ENCODE results near the gene ATXN7L1.
"Not testable (repeated sequence)": the region's sequence is repeated elsewhere in the genome, so short reads cannot be mapped to it uniquely, and the experiment has no call there.

The ATXN7L1 gene

DNA sequence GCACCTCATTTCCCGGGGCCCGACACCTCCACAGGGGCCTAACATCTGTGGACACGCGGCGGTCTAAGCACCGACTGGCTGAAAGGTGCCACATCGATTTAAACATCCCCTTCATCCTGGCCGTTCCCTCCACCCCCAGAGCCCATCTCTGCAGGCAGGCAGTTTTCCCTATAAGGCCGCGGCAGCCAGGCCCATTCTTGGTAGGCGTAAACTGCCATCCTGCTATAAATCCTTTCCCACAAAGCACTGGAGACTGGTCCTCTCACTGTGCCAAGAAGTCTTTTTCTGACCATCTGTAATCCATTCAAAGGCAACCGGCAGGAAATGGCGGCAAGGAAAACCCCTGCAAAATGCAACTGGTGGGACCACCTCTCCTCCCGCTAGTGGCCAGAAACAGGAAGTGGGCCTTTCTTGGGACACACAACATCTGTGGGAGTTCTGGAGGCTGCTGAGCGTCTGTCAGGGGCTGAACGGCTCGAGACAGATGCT is 22.4 kb downstream of the ATXN7L1 start:
- H3K36me3 ChIP-seq (ENCODE audit: control insufficient read depth, low read depth, low read length), result no peaks in the 10 kb centered on the region
- no peak overlapping the region for H3K27ac ChIP-seq (ENCODE audit: low read length)
- no peaks in the 10 kb centered on the region for H3K27me3 ChIP-seq (ENCODE audit: control insufficient read depth, insufficient read depth, low read length)
- H3K4me1 ChIP-seq (ENCODE audit: control insufficient read depth, low read depth, low read length), result peaks cover 22% of the 10 kb centered on the region
- no peaks in the 10 kb centered on the region for H3K9me3 ChIP-seq (ENCODE audit: control insufficient read depth, low read depth, low read length)
- H3K4me3 ChIP-seq (ENCODE audit: low read length), result no peak overlapping the region
- H3K9ac ChIP-seq (ENCODE audit: low read length), result no peak overlapping the region

DNA sequence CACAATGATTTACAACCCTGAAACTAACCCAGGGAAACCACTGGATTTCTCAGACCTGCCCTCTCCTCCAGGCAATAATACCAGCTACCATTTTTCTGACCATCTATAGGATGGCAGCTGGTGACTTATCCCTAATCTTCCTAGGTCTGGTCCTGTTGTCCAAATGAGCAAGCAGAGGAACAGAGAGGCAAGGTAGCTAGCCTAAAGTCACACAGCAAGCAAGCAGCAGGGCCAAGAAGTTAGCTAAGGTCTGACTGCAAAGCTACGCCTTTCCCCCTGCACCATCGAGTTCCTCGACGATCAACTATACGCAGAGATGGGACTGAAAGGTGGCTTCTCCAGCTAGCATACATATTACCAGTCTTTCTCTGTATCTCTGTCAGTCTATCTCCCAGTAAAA is 25.3 kb downstream of the ATXN7L1 start:
- Histone ChIP-seq H3K4me1 (ENCODE audit: control insufficient read depth, low read depth, low read length) (peaks cover 26% of the 10 kb centered on the region), H3K36me3 (ENCODE audit: control insufficient read depth, low read depth, low read length) (no peaks in the 10 kb centered on the region), H3K4me3 (ENCODE audit: low read length) (no peak overlapping the region), H3K9me3 (ENCODE audit: control insufficient read depth, low read depth, low read length) (no peaks in the 10 kb centered on the region), H3K27ac (ENCODE audit: low read length) (no peak overlapping the region), H3K9ac (ENCODE audit: low read length) (no peak overlapping the region), H3K27me3 (ENCODE audit: control insufficient read depth, insufficient read depth, low read length) (no peaks in the 10 kb centered on the region)

DNA sequence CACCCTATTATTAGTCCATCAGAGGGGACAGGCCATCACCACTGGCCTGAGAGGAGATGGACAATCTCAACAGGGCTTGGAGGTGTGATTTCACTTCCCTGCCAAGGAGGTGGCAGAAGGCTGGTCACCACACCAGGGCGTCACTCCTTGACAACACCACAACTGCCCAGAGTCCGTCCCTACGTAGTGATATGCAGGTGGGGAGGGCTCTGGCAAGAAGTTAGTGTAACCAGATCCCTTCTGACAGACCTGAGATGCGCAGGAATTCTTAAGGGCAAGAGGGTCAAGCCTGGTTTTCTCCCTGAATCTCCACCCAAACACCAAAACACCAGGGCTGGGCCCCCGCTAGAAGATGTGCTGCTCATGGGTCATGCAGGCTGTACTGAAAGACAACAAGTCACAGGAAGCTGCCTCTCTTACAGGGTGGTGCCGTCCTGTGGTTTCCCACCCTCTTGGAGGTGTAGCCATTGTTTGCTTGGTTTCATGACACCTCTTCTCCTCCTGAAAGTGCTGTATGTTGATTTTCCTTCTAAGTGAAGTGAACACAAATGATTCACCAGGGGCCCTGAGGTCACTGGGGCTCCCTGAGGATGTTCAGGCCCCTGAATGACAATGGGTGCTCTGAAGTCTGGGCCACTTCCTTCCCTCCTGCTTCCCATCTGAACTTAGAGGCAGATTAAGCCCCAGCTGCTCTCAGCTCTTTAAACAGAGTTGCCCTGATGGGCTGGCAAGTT is 27.1 kb downstream of the ATXN7L1 start:
- Histone ChIP-seq H3K9me3 (ENCODE audit: control insufficient read depth, low read depth, low read length) (no peaks in the 10 kb centered on the region), H3K27me3 (ENCODE audit: control insufficient read depth, insufficient read depth, low read length) (no peaks in the 10 kb centered on the region), H3K4me1 (ENCODE audit: control insufficient read depth, low read depth, low read length) (peaks cover 26% of the 10 kb centered on the region), H3K27ac (ENCODE audit: low read length) (no peak overlapping the region), H3K9ac (ENCODE audit: low read length) (no peak overlapping the region), H3K4me3 (ENCODE audit: low read length) (peak overlapping the region; percentile 6), H3K36me3 (ENCODE audit: control insufficient read depth, low read depth, low read length) (no peaks in the 10 kb centered on the region)

DNA sequence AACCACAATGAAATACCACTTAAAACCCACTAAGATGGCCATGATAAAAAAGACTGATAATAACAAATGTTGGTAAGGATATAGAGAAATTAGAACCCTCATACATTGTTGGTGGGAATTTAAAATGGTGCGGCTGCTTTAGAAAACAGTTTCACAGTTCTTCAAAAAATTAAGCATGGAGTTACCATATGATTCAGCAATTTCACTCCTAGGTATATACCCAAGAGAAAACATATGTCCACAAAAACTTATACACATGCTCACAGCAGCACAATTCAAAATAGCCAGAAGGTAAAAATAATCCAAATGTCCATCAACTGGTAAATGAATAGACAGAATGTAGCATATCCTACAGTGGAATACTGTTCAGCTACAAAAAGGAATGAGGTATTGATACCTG is 30.0 kb downstream of the ATXN7L1 start:
- no peaks in the 10 kb centered on the region for H3K27me3 ChIP-seq (ENCODE audit: control insufficient read depth, insufficient read depth, low read length)
- no peaks in the 10 kb centered on the region for H3K36me3 ChIP-seq (ENCODE audit: control insufficient read depth, low read depth, low read length)
- H3K27ac ChIP-seq (ENCODE audit: low read length), result no peak overlapping the region

DNA sequence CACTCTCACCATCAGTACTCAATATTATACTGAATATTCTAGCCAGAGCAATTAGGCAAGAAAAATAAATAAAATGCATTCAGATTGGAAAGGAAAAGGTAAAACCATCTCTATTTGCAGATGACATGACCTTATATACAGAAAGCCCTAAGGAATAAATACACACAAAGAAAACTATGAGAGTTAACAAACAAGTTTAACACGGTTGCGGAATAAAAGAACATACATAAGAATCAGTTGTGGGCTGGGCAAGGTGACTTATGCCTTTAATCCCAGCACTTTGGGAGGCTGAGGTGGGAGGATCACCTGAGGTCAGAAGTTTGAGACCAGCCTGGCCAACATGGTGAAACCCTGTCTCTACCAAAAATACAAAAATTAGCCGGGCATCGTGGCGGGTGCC is 31.7 kb downstream of the ATXN7L1 start:
- H3K27me3 ChIP-seq (ENCODE audit: control insufficient read depth, insufficient read depth, low read length), result peaks cover 11% of the 10 kb centered on the region
- not testable (repeated sequence) for H3K36me3 ChIP-seq (ENCODE audit: control insufficient read depth, low read depth, low read length)

More for the DNA sequence above, 30.0 kb downstream of the ATXN7L1 start:
- H3K9ac ChIP-seq (ENCODE audit: low read length), result no peak overlapping the region
- peaks cover 20% of the 10 kb centered on the region for H3K4me1 ChIP-seq (ENCODE audit: control insufficient read depth, low read depth, low read length)
- H3K9me3 ChIP-seq (ENCODE audit: control insufficient read depth, low read depth, low read length), result no peaks in the 10 kb centered on the region
- no peak overlapping the region for H3K4me3 ChIP-seq (ENCODE audit: low read length)

DNA sequence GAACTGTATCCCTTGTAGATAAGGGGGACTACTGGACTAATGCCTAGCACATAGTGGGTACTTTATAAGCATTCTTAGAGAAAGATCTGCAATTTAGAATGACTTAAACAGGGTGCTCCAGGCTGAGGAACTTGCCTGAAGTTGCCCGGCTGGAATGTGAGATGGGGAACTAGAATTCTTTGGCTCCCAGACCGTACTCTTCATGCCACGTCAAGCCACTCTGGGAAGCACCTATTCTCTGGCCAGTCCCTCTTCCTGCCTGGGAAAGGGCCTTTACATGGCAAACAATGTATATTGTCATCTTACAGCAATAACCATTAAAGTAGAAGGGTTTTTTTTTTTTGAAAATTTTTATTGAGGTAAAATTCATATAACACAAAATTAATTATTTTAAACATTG is 34.5 kb downstream of the ATXN7L1 start:
- no peaks in the 10 kb centered on the region for H3K9me3 ChIP-seq (ENCODE audit: control insufficient read depth, low read depth, low read length)
- peaks cover 26% of the 10 kb centered on the region for H3K4me1 ChIP-seq (ENCODE audit: control insufficient read depth, low read depth, low read length)
- no peak overlapping the region for H3K4me3 ChIP-seq (ENCODE audit: low read length)
- no peak overlapping the region for H3K27ac ChIP-seq (ENCODE audit: low read length)
- H3K9ac ChIP-seq (ENCODE audit: low read length), result no peak overlapping the region
- no peaks in the 10 kb centered on the region for H3K36me3 ChIP-seq (ENCODE audit: control insufficient read depth, low read depth, low read length)
- H3K27me3 ChIP-seq (ENCODE audit: control insufficient read depth, insufficient read depth, low read length), result peaks cover 32% of the 10 kb centered on the region

More for the DNA sequence above, 31.7 kb downstream of the ATXN7L1 start:
- not testable (repeated sequence) for H3K4me3 ChIP-seq (ENCODE audit: low read length); H3K9me3 ChIP-seq (ENCODE audit: control insufficient read depth, low read depth, low read length); H3K9ac ChIP-seq (ENCODE audit: low read length); H3K27ac ChIP-seq (ENCODE audit: low read length)
- H3K4me1 ChIP-seq (ENCODE audit: control insufficient read depth, low read depth, low read length), result peaks cover 11% of the 10 kb centered on the region

DNA sequence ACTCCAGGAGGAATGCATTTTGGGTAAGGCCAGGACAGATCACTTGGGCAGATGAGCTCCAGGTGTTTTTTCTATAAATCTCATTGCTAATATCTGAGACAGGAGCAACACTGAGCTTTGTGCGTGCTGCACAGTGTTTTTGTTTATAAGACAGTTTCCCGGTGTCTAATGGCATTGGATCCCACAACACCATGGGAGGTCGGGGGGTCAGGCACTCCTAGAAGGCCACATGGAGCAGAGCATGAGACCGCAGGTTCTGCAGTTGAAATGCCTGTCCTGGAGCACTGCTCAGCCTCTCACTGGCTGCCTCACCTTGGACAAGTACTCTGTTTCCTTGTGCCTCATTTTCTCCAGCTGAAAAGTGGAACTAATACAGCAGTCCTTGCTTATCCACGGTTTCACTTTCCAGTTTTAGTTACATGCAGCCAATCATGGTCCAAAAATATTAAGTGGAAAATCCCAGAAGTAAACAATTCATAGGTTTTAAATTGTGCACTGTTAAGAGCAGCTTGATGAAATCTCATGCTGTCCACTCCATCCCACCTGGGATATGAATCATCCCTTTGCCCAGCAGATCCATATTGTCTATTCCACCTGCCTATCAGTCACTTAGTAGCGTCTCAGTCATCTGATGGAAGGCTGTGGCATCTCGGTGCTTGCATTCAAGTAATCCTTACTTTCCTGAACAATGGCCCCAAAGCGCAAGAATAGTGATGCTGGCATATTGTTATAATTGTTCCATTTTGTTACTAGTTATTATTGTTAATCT is 35.2 kb downstream of the ATXN7L1 start:
- Histone ChIP-seq H3K4me1 (ENCODE audit: control insufficient read depth, low read depth, low read length) (peaks cover 27% of the 10 kb centered on the region), H3K27ac (ENCODE audit: low read length) (no peak overlapping the region), H3K9ac (ENCODE audit: low read length) (no peak overlapping the region), H3K36me3 (ENCODE audit: control insufficient read depth, low read depth, low read length) (no peaks in the 10 kb centered on the region), H3K27me3 (ENCODE audit: control insufficient read depth, insufficient read depth, low read length) (peaks cover 37% of the 10 kb centered on the region), H3K4me3 (ENCODE audit: low read length) (no peak overlapping the region), H3K9me3 (ENCODE audit: control insufficient read depth, low read depth, low read length) (no peaks in the 10 kb centered on the region)

DNA sequence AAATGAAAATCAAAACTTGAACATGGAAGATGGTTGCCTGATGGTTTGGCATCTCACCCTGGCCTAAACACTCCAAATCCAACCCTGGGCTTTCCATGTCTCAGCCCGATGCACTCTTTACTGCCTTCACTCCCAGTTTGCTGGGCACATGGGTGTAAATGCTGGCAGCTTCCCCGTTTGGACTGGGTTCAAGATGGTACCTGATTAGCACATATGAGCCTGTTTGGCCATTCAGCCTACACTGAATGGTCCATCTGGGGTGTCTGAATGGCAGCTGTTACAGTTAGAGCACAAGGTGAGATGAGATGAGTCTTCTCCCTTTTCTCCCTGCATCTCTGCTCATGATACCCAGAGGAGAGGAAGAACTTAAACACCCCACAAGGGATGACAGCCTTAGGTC is 37.1 kb downstream of the ATXN7L1 start:
- Histone ChIP-seq H3K4me1 (ENCODE audit: control insufficient read depth, low read depth, low read length) (peaks cover 32% of the 10 kb centered on the region), H3K27me3 (ENCODE audit: control insufficient read depth, insufficient read depth, low read length) (peaks cover 41% of the 10 kb centered on the region), H3K27ac (ENCODE audit: low read length) (no peak overlapping the region), H3K36me3 (ENCODE audit: control insufficient read depth, low read depth, low read length) (no peaks in the 10 kb centered on the region), H3K9ac (ENCODE audit: low read length) (no peak overlapping the region), H3K9me3 (ENCODE audit: control insufficient read depth, low read depth, low read length) (no peaks in the 10 kb centered on the region), H3K4me3 (ENCODE audit: low read length) (no peak overlapping the region)

DNA sequence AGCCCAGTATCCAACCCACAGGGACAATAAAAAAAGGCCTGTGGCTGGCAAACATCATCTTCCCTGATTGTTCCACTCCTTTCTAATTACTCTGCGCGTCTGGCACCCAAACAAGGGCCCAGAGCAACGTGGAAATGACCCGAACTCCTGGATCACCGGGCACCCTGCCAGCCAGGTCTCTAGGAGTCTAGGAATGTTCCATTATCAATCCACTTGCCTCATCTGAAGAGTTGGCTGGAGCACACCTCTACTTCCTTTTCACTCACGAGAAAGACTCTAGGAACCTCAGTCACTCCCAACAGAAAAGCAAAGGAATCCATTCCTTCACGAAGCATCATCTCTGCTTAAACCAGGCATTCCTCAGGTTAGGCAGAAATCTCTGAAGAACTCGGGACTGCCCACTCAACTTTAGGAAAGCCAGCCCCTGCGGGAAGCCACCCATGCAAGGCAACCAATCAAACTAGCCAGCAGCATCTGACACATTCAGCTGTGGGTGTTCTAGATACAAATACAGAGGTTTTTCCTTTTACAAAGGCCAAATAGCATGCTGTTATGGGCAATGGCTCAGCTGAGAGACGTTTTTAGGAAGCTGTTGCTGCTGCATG is 37.7 kb downstream of the ATXN7L1 start:
- H3K4me3 ChIP-seq (ENCODE audit: low read length), result peak overlapping the region; percentile 31
- peaks cover 32% of the 10 kb centered on the region for H3K4me1 ChIP-seq (ENCODE audit: control insufficient read depth, low read depth, low read length)
- H3K27ac ChIP-seq (ENCODE audit: low read length), result no peak overlapping the region
- peaks cover 41% of the 10 kb centered on the region for H3K27me3 ChIP-seq (ENCODE audit: control insufficient read depth, insufficient read depth, low read length)
- no peaks in the 10 kb centered on the region for H3K36me3 ChIP-seq (ENCODE audit: control insufficient read depth, low read depth, low read length)
- no peak overlapping the region for H3K9ac ChIP-seq (ENCODE audit: low read length)
- H3K9me3 ChIP-seq (ENCODE audit: control insufficient read depth, low read depth, low read length), result no peaks in the 10 kb centered on the region

DNA sequence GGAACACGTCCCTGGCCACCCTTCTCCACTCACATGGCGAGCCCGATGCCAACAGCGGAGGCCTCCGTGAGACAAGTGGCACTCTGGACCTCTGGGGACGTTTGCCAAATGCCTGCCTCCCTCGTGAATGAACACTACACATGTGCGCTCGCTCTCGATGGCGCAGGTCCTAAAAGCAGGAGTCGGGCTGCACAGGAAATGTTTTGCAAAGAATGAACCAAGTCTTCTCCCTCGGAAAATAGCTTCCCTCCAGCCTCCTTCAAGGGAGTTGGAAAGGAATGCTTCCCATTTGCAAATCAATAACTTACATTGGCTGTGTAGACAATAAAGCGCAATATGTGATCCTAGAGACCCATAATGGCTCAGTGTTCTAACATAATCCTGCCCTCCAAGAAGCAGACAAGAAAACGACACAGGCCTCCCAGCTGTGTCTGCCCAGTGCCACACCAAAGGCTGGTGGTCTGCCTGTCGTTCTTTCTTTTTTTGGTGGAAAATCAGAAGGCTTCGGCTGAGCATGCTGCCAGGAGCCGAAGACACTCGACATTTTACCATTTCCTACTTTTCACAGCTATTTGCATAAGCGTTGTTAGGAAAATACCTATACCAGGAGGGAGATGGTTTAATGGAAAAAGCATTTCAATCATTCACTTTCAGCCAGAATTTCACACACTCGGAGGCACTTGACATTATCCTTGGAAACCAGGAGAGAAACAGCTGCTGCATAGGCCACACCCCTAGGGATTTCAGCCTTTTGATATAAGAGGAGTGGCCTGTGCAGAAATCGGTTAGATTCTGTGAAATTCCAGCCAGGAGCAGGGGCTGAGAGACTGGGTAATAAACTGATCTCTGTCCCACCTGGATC is 38.4 kb downstream of the ATXN7L1 start:
- H3K9me3 ChIP-seq (ENCODE audit: control insufficient read depth, low read depth, low read length), result no peaks in the 10 kb centered on the region
- peaks cover 41% of the 10 kb centered on the region for H3K27me3 ChIP-seq (ENCODE audit: control insufficient read depth, insufficient read depth, low read length)
- H3K4me3 ChIP-seq (ENCODE audit: low read length), result peak overlapping the region; percentile 31
- no peaks in the 10 kb centered on the region for H3K36me3 ChIP-seq (ENCODE audit: control insufficient read depth, low read depth, low read length)
- peaks cover 32% of the 10 kb centered on the region for H3K4me1 ChIP-seq (ENCODE audit: control insufficient read depth, low read depth, low read length)
- no peak overlapping the region for H3K27ac ChIP-seq (ENCODE audit: low read length)
- no peak overlapping the region for H3K9ac ChIP-seq (ENCODE audit: low read length)

DNA sequence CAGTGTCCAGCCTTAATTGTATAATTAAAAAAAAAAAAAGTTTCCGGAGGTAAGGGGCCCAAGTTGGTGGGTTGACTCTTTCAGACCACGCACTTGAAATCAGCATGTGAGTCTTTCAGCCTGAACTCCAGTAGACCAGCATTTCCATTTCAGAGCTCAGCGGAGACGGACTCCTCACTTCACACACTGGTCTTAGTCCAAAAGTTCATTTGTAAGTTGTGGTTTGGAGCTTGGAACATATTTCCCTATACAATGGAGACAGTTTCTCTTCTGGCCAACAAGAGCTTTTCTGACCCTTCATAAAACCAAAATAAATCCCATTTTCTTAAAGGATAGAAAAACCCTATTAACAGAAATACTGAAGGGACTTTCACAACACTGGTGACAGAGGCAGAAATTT is 41.0 kb downstream of the ATXN7L1 start:
- peaks cover 32% of the 10 kb centered on the region for H3K4me1 ChIP-seq (ENCODE audit: control insufficient read depth, low read depth, low read length)
- peaks cover 37% of the 10 kb centered on the region for H3K27me3 ChIP-seq (ENCODE audit: control insufficient read depth, insufficient read depth, low read length)
- H3K4me3 ChIP-seq (ENCODE audit: low read length), result no peak overlapping the region
- H3K36me3 ChIP-seq (ENCODE audit: control insufficient read depth, low read depth, low read length), result no peaks in the 10 kb centered on the region
- no peak overlapping the region for H3K9ac ChIP-seq (ENCODE audit: low read length)
- no peaks in the 10 kb centered on the region for H3K9me3 ChIP-seq (ENCODE audit: control insufficient read depth, low read depth, low read length)
- no peak overlapping the region for H3K27ac ChIP-seq (ENCODE audit: low read length)

Data from iPS-18a (cell line).